ENCODE data around the gene LSM14B. TPM values are rescaled to one million over a fixed set of nuclear protein-coding genes. Genes with fewer than 3 reads are reported as not detected.
A peak's percentile ranks its signal among the peaks of the same experiment; 100 is the strongest.
"Not testable (repeated sequence)": the region's sequence is repeated elsewhere in the genome, so short reads cannot be mapped to it uniquely, and the experiment has no call there.

Gene LSM14B
- total RNA-seq, 1 donor from 2014 or later: 25.0 TPM

DNA sequence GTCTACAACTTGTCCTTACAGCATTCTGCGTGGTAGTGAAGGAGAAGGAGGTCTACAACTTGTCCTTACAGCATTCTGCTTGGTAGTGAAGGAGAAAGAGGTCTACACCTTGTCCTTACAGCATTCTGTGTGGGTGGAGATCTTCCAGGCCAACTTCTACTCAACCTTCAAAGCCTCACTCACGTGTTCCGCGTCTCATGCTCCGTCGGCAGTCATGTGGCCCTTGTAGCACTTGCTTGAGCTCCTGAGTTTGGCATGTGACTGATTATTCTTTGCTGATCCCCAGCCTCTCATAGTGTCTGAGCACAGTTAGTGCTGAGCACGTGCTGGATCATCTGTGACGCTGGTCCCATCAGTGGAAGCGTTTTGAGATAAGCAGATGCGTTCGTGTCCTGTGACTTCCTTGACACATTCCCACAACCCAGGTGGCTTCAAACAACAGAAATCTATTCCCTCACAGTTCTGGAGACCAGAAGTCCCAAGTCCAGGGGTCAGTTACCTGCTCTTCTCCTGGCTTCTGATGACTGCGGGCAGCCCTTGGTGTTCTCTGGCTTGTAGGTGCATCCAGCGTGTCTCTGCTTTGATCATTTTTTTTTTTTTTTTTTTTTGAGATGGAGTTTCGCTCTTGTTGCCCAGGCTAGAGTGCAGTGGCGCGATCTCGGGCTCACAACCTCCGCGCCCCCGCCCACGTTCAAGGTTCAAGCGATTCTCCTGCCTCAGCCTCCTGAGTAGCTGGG lies 23.9 kb downstream of the LSM14B start:
- DNase-seq (ENCODE audit: low read depth in 2 of 2): no peak

DNA sequence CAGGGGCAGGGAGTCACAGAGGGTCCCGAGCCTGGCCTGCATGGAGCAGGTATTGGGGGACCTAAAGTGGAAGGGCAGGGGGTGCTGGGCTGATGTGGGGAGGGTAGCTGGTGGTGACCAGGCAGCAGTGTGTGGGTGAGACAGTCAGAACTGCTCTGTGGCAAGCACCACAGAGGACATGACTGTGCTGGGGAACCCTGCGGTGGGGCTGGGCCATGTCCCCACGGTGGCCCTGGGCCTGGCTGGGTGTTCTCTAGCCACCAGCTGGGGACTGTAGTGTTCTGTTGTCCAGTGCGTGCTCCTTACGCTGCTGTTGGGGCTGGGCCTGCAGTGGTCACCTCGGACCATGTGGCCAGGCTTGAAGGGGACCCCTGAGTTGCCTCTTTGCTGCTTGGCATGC lies 24.9 kb downstream of the LSM14B start:
- DNase-seq (ENCODE audit: low read depth in 2 of 2): no peak

DNA sequence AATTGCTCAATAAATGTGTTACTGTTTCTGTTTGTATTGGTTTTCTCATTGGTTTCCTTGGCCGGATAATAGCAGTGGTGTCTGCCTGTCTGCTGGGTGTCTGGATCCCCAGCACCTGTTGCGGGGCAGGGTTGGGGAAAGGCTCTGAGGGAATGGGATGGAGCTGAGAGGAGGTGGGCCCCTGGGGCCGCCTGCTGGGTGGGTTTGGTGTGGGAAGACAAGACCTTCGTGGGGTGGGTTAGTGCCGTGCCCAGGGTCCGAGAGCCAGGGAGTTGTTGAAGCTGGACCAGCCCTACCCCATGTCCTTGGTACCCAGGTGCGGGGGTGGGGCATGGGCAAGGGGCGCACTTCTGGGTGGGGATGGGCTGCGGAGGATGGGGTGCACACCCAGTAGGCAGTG lies 25.3 kb downstream of the LSM14B start:
- DNase-seq (ENCODE audit: low read depth in 2 of 2): no peak

DNA sequence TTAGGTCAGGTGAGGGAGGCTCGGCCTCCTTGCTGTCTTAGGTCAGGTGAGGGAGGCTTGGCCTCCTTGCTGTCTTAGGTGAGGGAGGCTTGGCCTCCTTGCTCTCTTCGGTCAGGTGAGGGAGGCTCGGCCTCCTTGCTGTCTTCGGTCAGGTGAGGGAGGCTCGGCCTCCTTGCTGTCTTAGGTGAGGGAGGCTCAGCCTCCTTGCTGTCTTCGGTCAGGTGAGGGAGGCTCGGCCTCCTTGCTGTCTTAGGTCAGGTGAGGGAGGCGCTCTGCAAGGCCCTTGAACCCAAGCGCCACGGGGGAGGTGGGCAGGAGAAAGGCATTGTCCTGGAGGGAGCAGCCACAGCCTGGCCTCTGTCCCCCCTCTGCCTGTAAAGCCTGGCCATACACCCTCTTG lies 26.1 kb downstream of the LSM14B start:
- DNase-seq (ENCODE audit: low read depth in 2 of 2): not testable (repeated sequence)

DNA sequence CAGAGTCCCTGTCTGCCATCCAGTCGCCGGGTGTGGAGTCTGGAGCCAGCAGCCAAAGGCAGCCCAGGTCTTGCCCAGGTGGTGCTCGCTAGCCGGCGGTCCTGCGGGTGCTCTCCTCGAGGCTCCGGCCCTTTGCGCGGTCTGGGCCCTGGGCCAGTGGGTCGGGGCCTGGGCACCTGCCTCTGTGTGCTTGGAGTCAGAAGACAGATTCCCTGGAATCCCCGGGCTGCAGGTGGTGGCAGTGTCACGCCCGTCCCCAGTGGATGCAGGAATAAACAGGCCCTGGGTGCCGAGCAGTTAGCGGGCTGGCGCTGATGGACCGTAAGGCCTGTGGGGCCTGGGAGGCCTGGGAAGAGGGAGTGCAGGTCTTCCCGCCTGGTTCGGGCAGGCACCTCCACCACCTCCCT lies 26.6 kb downstream of the LSM14B start:
- peak in 1 of 2 donors; percentile 19 for DNase-seq (ENCODE audit: low read depth in 2 of 2)

DNA sequence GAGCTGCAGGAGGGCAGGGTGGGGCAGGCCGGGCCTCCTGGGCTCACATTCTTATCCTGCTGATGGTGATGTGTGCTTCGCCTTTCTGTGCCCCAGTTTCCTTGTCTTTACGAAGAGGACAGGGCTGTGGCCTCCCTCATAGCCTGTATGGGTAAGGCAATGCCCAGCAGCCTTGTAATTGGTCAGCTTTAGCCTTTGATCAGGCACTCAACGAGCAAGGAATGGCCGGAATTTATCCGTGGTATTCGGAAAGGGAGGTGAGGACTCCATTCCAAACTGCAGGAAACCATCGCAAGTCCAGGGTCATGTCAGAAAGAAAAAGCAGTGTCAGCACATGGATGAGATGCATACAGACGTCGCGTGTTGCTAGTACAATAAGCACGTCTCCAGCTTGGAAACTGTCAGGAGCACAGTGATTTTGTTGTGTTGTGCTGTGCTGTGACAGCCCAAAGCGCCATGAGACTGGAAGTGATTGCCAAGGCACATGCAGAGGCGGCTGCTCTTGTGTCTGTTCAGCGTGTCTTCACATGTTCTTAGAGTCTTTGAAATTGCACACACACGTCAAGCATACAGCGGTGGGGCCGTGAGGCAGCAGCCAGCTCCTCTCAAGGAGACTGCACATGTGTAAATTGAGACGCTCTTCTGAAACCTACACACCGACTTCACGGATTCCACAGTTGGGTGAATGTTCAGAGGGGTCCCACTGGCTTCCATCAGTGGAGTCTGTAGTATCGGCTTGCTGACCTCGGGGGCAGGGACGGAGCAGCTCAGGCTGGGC lies 27.4 kb downstream of the LSM14B start:
- peak; percentile 7 to 83 for DNase-seq (ENCODE audit: low read depth in 2 of 2)

DNA sequence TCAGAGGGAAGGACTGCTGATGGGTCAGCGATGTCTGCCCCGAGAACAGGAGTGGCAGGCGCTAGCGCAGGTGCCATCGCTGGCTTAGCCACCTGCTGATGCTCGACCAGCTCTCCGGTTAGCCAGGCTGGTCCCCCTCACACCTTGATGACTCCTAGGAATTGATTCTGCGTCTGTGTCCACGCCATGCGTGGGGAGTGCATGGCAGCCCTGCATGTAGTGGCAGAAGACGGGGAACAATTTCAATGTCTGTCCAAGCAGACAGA lies 28.0 kb downstream of the LSM14B start:
- no peak for DNase-seq (ENCODE audit: low read depth in 2 of 2)

DNA sequence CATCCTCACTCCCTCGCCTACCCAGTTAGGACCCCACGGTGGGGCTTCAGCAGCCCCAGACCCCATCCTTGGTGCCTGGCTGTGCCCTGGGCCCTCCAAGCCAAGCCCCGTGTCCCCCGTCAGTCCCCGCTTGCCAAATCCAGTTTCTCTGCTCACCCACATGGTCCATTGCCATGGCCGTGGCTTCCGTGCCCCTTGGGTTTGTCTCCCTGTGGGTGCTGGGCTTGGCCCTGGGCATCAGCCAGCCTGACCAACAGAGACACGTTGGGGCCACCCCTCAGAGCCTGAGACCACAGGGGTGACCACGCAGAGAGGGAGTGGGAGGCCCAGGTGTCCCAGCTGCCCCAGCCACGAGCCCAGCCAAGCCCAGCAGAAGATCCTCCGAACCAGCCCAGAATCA lies 28.9 kb downstream of the LSM14B start:
- no peak for DNase-seq (ENCODE audit: low read depth in 2 of 2)

DNA sequence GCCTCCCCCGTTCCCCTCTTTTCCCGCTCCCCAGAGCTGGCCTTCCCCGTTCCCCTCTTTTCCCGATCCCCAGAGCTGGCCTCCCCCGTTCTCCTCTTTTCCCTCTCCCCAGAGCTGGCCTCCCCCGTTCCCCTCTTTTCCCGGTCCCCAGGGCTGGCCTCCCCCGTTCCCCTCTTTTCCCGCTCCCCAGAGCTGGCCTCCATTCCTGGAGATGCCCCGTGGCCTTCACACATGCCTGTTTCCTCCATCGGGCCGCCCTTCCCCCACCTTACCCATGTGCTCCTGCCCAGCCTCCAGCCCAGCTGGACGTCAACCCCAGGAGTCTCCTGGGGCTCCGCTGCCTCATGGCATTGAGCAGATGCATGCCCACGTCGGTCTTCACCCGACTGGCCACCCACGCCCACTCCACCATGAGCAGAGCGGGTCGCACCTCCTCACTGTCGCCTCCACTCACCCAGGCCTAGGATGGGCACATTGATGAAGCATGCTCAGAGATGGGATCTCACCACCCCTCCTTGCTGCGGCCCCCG lies 29.6 kb downstream of the LSM14B start:
- DNase-seq (ENCODE audit: low read depth in 2 of 2): no peak

DNA sequence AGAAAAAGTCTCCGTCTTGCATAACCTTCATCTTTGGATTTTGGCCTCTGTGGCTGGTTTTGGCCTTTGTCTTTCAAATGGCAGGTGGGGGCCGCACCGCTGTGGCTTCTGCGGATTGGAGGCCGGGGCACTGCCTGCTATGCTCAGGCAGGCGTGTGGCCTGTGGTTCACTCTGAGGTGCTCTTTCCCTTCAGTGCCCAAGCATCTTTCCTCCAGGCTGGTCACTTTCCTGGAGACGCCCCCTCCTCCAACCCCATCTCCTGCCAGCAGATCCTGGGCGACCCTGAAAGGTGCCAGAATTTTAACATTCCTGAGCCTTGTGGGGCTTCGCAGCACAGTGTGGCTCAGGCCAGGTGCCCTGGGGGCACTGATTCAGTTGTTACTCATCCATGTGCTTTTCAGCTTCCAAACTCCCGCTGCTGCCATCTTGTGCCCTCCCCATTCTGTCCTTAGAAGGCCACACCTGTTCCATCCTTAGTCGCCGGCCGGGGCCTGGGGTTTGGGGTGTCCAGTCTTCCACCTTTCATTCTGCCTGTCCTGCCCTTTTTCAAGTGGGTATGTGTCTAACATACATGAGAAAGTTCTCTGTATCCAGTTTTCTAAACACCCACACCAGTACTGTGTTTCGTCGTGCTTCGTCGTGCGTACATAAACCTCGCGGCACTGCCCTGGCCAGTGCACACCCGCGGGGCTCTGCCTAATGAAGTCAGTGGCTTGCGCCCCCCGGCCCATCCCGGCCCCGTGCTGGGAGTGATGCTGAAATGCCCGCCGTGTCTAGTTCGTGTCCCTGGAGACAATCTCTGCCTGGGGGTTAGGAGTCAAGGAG lies 33.4 kb downstream of the LSM14B start:
- DNase-seq (ENCODE audit: low read depth in 2 of 2): no peak

DNA sequence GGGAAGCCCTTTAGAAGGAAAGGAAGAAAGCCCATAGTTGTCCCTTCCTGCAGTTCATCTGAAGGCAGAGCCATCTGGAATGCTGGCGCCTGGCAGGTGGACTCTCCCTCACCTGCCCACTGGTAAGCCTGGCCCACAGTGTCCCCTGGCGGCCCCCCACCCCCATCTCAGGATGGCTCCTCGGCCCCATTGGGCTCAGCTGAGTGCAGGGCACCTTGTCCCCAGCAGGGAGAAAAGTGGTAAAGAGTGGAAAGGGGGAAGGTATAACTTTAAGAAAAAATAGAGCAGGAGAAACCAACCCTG lies 33.9 kb downstream of the LSM14B start:
- DNase-seq (ENCODE audit: low read depth in 2 of 2): no peak

DNA sequence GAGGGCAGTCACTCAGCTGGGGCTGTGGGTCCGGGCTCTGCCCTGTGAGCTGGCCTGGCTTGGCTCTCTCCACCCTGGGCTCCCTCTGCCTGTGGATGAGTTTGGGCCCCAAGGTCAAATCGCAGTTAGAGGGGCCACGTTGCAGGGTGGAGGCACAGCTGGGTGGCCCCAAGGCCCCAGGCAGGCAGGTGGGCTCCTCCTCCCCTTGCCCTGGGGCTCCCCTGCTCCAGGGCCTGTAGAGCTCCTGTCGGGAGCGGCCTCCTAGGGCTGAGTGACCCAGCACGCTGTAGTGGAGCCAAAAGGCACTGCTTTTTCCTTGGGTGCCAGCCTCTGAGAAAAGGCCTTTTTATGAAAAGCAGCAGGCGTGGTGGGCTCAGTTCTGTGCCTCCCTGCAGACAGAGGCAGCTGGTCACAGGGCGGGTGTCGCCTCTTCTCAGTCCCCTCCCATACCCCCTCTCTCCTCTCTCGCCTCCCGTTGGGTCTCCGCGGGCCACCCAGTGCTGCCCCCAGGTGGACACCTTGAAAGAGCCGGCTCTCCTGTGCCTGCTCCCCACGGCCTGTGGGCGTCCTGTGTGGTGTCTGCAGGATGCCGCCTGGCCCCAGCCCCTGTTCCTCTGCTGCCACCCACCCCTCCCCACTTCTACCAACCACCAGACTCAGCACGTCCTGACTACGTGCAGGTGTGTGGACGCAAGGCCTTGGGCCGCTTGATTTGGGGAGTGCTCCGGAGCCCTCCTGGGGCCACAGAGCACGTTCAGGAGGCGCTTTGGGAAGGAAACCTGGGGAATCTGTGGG lies 34.5 kb downstream of the LSM14B start:
- peak; percentile 55 to 73 for DNase-seq (ENCODE audit: low read depth in 2 of 2)

DNA sequence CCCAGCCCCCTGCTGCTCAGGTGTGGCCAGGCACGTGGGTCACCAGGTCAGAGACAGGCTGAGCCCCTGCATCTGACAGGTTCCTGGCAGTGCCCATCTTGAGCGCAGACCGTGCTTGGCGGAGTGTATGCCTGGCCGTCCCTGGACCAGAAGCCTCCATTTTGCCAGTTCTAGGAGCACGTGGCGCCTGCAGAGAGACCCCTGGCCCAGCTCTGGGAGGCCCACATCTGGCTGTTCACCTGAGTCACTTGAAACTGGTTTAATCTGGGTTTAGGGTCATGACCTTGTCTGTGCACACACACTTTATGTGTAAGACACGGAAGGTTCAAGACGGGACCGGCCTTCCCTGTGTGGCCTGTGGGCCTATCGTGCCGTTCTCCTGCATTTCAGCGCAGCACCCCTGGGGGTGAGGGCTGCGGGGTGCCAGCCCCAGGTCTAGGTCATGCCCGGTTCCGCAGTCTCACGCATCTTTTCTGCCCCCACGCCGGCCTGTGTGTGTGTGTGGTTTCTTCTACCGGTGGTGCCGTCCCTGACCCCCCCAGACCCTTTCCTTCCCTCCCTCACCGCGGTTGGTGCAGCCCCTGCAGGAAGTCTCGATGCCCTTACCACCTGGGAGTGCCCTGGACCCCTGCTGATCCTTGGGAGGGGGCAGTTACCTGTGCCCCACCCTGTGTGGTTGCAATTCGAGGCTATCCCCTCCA lies 35.3 kb downstream of the LSM14B start:
- no peak for DNase-seq (ENCODE audit: low read depth in 2 of 2)

DNA sequence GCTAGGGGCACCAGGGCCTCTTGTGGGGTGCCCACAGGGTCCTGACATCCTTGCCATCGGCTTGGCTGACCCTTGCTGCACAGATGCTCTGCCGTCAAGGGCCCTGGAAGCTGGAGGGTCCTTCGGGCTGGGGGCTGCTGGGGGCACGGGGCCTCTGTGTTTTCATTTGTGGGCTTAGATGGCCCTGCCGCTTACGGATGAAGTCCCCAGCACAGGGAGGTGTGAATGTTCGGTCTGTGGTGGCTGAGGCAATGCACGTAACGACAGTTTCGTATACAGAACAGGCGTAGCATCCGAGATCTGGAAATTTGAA lies 35.8 kb downstream of the LSM14B start:
- no peak for DNase-seq (ENCODE audit: low read depth in 2 of 2)

DNA sequence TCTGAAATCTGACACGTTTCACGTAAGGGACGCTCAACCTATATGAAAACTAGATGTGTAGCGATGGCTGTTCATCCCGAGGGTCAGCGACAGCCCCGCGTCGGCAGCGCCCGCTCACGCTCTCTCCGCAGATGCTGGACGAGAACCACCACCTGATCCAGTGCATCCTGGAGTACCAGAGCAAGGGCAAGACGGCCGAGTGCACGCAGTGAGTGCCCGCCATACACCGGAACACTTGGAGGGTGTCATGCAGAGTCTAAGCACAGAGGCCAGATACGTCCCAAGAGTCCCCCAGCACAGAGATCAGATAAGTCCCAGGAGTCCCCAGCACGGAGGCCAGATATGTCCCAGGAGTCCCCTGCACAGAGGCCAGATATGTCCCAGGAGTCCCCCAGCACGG lies 36.3 kb downstream of the LSM14B start:
- no peak for DNase-seq (ENCODE audit: low read depth in 2 of 2)

DNA sequence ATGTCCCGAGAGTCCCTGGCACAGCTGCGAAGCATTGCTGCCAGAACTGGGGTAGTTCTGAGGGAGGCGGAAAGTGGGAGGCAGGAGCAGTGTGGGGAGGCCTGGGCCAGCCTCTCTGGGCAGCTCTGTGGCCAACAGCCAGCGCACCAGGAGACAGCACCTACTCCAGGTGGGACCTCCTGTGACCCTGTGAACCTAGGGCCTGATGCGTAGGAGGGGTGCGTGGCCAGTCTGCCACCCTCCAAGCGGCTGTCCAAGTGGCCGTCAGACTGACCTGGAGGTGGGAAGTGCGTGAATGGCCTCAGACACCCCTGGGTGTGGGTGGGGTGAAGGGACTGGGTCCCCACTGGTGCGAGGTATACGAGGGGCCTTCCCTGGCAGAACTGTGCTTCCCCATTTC lies 36.8 kb downstream of the LSM14B start:
- no peak for DNase-seq (ENCODE audit: low read depth in 2 of 2)

DNA sequence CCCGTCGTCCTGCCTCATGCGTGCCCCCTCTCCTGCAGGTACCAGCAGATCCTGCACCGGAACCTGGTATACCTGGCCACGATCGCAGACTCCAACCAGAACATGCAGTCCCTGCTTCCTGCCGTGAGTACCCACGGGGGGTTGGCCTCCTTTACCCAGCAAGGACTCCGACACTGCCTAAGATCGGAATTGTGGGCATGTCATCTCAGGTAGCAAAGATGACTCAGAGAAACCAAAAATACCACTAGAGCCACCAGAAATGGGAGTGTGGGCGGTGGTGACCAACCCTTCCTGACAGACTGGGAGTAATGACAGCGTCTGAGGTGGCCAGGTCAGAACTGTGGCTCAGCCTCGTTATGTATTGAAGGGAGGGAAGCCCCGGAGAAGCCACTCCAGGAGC lies 37.6 kb downstream of the LSM14B start:
- DNase-seq (ENCODE audit: low read depth in 2 of 2): no peak

DNA sequence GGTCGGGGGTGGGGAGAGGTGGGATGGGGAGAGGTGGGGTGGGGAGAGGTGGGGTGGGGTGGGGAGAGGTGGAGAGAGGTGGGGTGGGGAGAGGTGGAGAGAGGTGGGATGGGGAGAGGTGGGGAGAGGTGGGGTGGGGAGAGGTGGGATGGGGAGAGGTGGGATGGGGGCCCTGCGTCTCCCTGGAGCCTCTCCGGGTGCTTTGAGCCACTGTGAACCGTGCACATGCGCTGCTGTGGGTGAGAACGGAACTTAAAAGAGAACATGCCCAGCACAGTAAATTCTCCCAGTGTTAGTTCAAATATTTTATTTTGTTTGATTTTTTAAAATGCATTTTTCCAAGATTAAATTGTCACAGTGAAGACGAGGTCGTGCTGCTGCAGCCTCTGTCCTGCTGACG lies 38.0 kb downstream of the LSM14B start:
- no peak for DNase-seq (ENCODE audit: low read depth in 2 of 2)

DNA sequence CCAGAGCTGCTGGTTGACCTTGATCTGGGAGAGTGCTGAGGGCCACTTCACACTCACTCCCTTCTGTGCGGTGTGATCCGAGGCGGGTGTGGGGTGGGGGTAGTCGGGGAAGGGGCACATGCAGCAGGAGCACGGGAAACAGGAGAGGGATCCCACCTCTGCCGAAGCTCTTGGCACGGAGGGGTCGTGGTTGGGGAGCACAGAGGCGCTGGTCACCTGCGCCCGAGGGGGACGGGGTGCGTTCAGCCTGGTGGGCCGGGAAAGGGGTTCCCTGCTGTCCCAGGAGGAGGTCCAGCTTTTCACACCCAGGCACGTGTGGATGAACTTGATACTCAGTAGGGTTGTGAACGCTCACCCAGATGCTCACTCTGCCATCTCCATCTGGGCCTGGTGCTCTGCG lies 38.6 kb downstream of the LSM14B start:
- no peak for DNase-seq (ENCODE audit: low read depth in 2 of 2)

DNA sequence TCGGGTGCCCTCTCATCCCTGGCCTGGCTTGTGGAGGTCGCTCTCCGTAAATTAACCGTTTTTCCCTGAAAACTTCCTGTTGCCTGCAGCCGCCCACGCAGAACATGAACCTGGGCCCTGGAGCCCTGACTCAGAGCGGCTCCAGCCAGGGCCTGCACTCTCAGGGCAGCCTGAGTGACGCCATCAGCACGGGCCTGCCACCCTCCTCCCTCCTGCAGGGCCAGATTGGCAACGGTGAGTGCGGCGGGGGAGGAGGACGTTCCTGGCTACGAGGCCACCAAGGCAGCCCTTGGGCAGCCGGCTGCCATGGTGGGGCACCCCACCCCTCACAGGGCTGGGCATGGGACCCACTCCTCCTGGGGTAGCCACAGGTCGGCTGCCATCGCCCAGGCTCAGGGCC lies 39.1 kb downstream of the LSM14B start:
- DNase-seq (ENCODE audit: low read depth in 2 of 2): peak; percentile 13 to 44

DNA sequence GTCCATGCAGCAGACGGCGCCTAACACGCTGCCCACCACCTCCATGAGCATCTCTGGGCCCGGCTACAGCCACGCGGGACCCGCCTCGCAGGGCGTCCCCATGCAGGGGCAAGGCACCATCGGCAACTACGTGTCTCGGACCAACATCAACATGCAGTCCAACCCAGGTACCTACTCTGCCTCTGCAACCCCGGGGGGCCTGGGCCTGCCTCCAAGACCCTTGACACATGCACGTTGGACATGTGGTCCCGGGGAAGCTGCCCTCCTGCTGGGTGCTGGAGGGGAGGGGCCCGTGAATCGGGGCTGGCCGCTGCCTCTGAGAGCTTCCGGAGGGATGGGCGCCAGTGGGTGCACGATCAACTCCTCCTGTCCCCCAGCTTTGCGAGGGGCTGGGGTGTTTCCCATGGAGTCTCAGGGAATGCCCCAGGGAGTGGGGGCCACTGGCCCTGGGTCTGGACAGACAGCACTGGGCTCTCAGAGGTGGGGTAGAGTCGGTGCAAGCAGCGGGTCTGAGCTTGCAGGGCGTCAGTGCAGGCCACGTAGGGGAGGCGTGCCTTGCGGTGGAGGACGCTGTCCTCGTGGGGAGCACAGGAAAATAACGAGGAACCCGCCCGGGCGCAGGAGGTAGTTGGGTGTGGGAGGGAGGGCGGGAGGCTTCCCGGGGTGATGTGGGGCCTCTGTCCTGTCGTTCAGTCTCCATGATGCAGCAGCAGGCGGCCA lies 40.6 kb downstream of the LSM14B start:
- DNase-seq (ENCODE audit: low read depth in 2 of 2): no peak
